Omental fat pad (tissue), 4 donors: ENCODE data around the gene AGPS. TPM values are rescaled to one million over a fixed set of nuclear protein-coding genes. Genes with fewer than 3 reads are reported as not detected.

Source experiments
- ATAC-seq: fragments of 150-250 bp; one replicate; pipeline ENCODE4 v1.9.1; 2016; ENCODE audit warnings: mild to moderate bottlenecking, moderate library complexity; ENCODE audit not compliant: low FRiP score
- DNase-seq: peaks from one replicate; pipeline ENCODE4 v3.0.0-alpha.2; 2019; ENCODE audit warnings: low spot score
- total RNA-seq, 4 donors: library from RNA; depleted of rRNA; stranded (reverse); fragments of >200 nt; gene quantifications; one replicate each; pipeline ENCODE4 v1.1.0, GENCODE V29; 2016
- TF ChIP-seq, protein P1 (sequence below), 3 donors: fragments of 450-650 bp; IDR thresholded peaks; one replicate each; pipeline ENCODE4 v1.5.1; 2016 to 2017; ENCODE audit warnings: antibody characterized with exemption in 3 of 3, mild to moderate bottlenecking in 3 of 3, moderate library complexity in 2 of 3

Gene AGPS
- total RNA-seq, 4 donors from 2014 or later, result 21.6 to 33.0 (median 29.0) TPM

DNA sequence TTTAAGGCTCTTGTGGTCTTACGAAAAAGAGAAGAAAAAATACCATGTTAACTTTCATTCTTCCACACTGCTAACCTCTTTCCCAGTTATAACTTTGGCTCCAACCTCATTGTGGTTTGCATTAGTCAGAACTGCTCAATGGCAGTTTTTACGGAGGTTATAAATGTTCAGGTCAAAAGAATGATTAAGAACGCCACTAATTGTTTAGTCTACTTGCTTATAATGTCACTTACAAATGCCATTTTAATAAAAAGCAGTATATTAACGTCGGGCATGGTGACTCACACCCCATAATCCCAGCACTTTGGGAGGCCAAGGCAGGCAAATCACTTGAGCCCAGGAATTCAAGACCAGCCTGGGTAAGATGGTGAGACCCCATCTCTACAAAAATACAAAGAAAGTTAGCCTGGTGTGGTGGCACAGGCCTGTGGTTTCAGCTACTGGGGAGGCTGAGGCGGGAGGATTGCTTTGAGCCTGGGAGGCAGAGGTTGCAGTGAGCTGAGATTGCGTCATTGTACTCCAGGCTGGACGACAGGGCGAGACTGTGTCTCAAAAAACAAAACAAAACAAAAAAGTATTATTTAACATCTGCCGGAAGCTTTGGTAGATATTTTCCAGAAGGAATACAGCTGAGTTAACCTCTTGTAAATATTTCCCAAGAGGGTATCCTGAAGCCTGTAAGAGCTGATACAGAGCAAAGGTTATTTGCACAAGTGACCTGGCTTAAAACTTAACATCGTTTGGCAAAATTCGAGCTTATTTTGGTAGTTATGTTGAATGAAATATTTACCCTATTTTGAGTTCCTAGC, 5.1 kb downstream of the AGPS start:
- TF ChIP-seq, protein P1, sequence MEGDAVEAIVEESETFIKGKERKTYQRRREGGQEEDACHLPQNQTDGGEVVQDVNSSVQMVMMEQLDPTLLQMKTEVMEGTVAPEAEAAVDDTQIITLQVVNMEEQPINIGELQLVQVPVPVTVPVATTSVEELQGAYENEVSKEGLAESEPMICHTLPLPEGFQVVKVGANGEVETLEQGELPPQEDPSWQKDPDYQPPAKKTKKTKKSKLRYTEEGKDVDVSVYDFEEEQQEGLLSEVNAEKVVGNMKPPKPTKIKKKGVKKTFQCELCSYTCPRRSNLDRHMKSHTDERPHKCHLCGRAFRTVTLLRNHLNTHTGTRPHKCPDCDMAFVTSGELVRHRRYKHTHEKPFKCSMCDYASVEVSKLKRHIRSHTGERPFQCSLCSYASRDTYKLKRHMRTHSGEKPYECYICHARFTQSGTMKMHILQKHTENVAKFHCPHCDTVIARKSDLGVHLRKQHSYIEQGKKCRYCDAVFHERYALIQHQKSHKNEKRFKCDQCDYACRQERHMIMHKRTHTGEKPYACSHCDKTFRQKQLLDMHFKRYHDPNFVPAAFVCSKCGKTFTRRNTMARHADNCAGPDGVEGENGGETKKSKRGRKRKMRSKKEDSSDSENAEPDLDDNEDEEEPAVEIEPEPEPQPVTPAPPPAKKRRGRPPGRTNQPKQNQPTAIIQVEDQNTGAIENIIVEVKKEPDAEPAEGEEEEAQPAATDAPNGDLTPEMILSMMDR (IDR thresholded peaks at IDR 0.05), result no peak

DNA sequence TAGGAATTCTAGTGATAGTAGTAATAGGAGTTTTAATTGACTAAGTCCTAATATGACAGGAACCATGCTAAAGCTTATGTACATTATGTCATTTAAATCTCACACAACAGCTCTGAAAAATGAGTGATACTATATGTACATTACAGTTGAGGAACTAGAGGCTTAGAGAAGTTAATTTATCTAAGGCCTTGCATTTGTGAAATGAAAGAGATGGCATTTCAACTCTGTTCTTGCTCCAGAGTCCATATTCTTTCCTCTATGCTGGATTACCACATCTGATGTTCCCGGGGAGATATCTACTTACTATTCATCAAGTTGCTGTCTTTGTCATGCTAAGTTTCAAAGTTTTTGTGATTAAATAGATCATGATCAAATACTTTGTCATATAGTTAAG, 5.7 kb downstream of the AGPS start:
- TF ChIP-seq, protein P1 (IDR thresholded peaks at IDR 0.05), result no peak
- ATAC-seq (no peak), DNase-seq (no peak)

More for the DNA sequence above, 5.1 kb downstream of the AGPS start:
- DNase-seq (no peak), ATAC-seq (no peak)

DNA sequence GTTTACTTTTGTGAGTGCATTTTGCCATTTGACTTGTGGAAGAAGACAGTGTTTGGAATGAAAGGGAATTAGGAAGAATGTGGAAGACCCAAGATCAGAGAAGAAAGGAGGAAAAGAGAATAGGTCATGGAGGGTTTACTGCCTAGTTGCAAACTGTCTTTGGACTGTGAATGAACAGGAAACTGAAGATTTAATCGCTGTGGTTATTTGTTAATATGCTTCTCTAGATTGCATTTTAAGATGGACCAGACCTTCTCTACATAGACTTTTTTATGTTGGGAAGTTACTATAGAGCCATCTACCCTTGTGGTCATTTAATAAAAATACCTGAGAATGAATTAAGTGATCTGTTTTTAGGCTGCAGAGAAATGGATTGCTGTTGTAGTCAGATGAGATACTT, 6.2 kb downstream of the AGPS start:
- TF ChIP-seq, protein P1 (IDR thresholded peaks at IDR 0.05), result no peak
- DNase-seq (no peak), ATAC-seq (no peak)

DNA sequence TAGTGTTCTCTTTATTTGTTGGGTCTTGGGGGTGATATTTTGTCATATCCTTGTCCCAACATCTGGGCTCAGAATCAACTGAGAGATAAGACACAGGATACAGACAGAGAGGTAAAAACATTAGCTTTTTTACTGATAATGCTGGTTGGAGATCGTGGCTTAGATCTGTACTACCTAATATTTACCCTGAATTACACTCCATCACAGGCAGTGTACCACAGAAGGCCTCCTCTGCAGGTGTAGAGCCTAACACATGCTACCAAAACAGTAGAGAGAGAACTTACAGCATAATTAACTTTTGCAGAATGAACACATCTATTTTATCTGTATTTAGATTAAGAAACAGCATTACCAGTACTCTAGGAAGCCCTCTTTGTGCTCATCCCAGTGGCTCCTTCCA, 6.8 kb downstream of the AGPS start:
- TF ChIP-seq, protein P1 (IDR thresholded peaks at IDR 0.05), result no peak
- ATAC-seq, result no peak
- no peak for DNase-seq

DNA sequence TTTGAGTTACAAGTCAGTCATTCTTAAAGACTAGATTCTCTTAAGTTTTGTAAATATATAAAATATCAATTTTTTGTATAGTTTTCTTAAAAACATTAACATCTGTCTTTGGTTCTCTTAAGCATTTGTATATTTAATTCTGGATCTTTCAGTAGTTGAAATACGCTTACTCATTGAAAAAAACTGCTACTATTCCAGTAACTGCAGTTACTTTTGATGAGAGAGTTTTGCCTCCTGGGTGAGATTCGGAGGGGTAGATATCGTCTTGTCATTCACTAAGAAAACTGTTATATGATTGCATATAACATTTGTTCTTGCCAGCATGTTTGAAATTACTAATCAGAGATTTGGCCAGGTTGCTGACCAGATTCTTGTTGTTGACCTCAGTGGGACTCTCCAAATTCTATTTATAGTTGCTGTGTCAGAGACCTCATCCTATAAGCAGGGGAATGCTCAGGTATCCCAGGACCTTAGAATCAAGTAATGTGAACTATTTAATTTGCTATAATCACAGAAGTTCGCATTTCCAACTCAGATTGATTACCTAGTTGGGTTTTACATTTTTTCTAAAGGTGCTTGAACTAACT, 7.9 kb downstream of the AGPS start:
- TF ChIP-seq, protein P1 (IDR thresholded peaks at IDR 0.05), result no peak
- DNase-seq (no peak), ATAC-seq (no peak)

GRCh38 chr2:177402096-177402495, 9.5 kb downstream of the AGPS start:
- TF ChIP-seq, protein P1 (IDR thresholded peaks at IDR 0.05), result no peak
- DNase-seq, result no peak
- no peak for ATAC-seq

DNA sequence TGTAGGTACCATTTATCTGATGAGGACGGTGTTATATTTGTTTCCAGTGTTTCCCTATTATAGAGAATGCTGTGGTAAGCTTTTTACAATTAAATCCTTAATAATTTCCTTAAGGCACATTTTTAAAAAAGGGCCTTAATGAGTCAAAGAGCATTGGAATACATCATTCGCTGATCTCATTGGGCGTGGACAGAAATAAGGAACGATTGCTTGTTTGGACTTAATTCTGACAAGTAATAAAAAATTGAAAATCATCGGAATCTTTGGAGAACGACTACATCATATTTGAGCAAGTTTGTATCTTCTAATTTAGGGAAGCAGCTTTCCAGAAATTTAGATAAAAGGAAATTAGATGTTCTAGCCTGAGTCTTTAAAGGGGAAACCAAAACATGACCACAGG, 11.3 kb downstream of the AGPS start:
- TF ChIP-seq, protein P1 (IDR thresholded peaks at IDR 0.05), result no peak
- DNase-seq (no peak), ATAC-seq (no peak)
